ENCODE results near the gene TAF6. TPM values are rescaled to one million over a fixed set of nuclear protein-coding genes. Genes with fewer than 3 reads are reported as not detected.
A peak's percentile ranks its signal among the peaks of the same experiment; 100 is the strongest.

TAF6 gene
- total and polyA plus RNA-seq, 2 experiments from 2014 or later = 40.5 to 53.0 TPM

DNA sequence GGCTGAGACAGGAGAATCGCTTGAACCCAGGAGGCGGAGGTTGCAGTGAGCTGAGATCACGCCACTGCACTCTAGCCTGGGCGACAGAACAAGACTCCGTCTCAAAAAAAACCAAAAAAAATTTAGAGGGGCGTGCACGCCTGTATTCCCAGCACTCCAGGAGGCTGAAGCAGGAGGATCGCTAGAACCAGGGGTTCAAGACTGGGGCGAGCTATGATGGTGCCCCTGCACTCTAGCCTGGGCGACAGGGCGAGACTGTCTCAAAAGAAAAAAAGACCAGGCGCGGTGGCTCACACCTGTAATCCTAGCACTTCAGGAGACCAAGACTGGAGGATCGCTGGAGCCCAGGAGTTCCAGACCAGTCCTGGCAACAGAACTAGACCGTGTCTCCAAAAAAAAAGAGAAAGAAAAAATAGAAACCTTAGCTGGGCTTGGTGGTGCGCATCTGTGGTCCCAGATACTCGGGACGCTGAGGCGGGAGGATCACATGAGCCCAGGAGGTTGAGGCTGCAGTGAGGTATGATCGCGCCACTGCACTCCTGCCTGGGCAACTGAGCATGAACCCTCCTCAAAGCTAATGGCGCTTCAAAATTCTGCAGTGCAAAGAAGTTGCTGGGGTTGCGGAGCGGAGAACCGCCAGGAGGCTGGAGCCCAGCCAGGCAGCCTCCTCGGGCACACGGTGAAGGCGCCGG is 7.2 kb upstream of the TAF6 start:
- WGBS, 2 experiments (ENCODE audit: low coverage in 1 of 2, low lambda C conversion rate in 2 of 2, missing lambda C conversion rate in 2 of 2) = 5 to 6% methylated on average over 29 of the region's 29 CpGs

DNA sequence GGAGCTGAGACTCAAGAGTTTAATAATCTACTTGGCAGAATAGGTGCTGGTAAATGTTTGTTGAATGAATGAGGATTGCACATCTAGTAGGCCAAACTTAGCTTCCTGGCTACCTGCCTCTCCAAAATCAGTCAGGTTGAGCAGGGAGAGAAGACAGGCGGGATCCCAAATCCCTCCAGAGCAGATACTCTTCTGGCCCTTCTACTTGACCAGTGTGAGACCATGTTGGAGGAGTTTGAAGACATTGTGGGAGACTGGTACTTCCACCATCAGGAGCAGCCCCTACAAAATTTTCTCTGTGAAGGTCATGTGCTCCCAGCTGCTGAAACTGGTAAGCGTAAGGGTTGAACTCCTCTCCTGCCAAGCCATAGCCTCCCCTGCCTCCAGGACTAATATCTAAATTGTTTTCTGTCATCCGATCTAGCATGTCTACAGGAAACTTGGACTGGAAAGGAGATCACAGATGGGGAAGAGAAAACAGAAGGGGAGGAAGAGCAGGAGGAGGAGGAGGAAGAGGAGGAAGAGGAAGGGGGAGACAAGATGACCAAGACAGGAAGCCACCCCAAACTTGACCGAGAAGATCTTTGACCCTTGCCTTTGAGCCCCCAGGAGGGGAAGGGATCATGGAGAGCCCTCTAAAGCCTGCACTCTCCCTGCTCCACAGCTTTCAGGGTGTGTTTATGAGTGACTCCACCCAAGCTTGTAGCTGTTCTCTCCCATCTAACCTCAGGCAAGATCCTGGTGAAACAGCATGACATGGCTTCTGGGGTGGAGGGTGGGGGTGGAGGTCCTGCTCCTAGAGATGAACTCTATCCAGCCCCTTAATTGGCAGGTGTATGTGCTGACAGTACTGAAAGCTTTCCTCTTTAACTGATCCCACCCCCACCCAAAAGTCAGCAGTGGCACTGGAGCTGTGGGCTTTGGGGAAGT is 5.4 kb upstream of the TAF6 start:
- no peaks in the 10 kb centered on the region for H4K20me1 ChIP-seq (ENCODE audit: insufficient read depth)
- H3K36me3 ChIP-seq (ENCODE audit: low read depth) = no peaks in the 10 kb centered on the region
- H3K9ac ChIP-seq = no peak overlapping the region
- no peak for DNase-seq
- no peaks in the 10 kb centered on the region for H3K27me3 ChIP-seq (replicated peaks; ENCODE audit: insufficient read depth)
- H3K9me2 ChIP-seq (ENCODE audit: insufficient read depth) = no peaks in the 10 kb centered on the region
- no peak overlapping the region for H2AFZ ChIP-seq
- TF ChIP-seq EZH2phosphoT487 (IDR thresholded peaks at IDR 0.05; ENCODE audit: insufficient read depth, low read depth) (no peak), EZH2 (IDR thresholded peaks at IDR 0.05; ENCODE audit: insufficient read depth, poor library complexity, severe bottlenecking) (no peak)
- no peak overlapping the region for H3K27ac ChIP-seq
- peaks cover 8% of the 10 kb centered on the region for H3F3A ChIP-seq (ENCODE audit: insufficient read depth)
- H3K4me1 ChIP-seq (ENCODE audit: insufficient read depth) = peaks cover 4% of the 10 kb centered on the region; the same call in 1 of the 2 replicates
- in situ Hi-C loops (cut with MboI) = no loop called here
- H3K79me2 ChIP-seq (ENCODE audit: insufficient read depth) = peaks cover 31% of the 10 kb centered on the region
- H3K4me2 ChIP-seq (ENCODE audit: unreplicated experiment) = no peak overlapping the region
- no peak overlapping the region for H3K4me3 ChIP-seq
- 91 to 95% methylated on average over 4 of the region's 4 CpGs for WGBS, 2 experiments (ENCODE audit: low coverage in 1 of 2, low lambda C conversion rate in 2 of 2, missing lambda C conversion rate in 2 of 2)
- H3K9me3 ChIP-seq (ENCODE audit: low read depth) = no peaks in the 10 kb centered on the region

More for the DNA sequence above, 7.2 kb upstream of the TAF6 start:
- H3K36me3 ChIP-seq (ENCODE audit: low read depth) = no peaks in the 10 kb centered on the region
- peaks cover 2% of the 10 kb centered on the region; the same call in 1 of the 2 replicates for H3K4me1 ChIP-seq (ENCODE audit: insufficient read depth)
- H3K9me3 ChIP-seq (ENCODE audit: low read depth) = no peaks in the 10 kb centered on the region
- H4K20me1 ChIP-seq (ENCODE audit: insufficient read depth) = no peaks in the 10 kb centered on the region
- no peak for TF ChIP-seq EZH2 (IDR thresholded peaks at IDR 0.05; ENCODE audit: insufficient read depth, poor library complexity, severe bottlenecking)
- TF ChIP-seq EZH2phosphoT487 (IDR thresholded peaks at IDR 0.05; ENCODE audit: insufficient read depth, low read depth) = no peak
- no peaks in the 10 kb centered on the region for H3K27me3 ChIP-seq (replicated peaks; ENCODE audit: insufficient read depth)
- H3K27ac ChIP-seq = peak overlapping the region; percentile 97
- H3K9ac ChIP-seq = peak overlapping the region; percentile 94
- H3K79me2 ChIP-seq (ENCODE audit: insufficient read depth) = peaks cover 22% of the 10 kb centered on the region
- DNase-seq = peak; percentile 12
- H3K4me3 ChIP-seq = peak overlapping the region; percentile 99
- peak overlapping the region; percentile 99 for H3K4me2 ChIP-seq (ENCODE audit: unreplicated experiment)
- in situ Hi-C loops (cut with MboI) = no loop called here
- H3F3A ChIP-seq (ENCODE audit: insufficient read depth) = peaks cover 4% of the 10 kb centered on the region; the same call in 1 of the 2 replicates
- H3K9me2 ChIP-seq (ENCODE audit: insufficient read depth) = no peaks in the 10 kb centered on the region
- peak overlapping the region; percentile 95 for H2AFZ ChIP-seq

DNA sequence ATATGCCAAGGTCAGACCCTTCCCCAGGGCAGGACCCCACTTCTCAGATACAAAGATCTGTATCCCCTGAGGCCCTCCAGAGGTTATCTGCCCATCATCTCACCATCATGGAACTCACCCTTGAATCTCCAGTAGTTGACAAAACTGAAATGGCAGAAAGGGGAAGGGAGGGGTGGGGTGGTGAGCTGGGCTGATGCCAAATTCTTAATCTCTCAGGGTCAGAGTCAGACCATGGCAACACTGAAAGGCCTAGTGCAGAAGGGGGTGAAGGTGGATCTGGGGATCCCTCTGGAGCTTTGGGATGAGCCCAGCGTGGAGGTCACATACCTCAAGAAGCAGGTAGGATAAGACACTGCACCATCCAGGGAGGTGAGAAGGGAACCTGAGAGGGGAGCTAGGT is 3.4 kb upstream of the TAF6 start:
- no peaks in the 10 kb centered on the region for H3K9me3 ChIP-seq (ENCODE audit: low read depth)
- no peak overlapping the region for H3K9ac ChIP-seq
- no peak overlapping the region for H3K4me3 ChIP-seq
- in situ Hi-C loops (cut with MboI) = no loop called here
- no peaks in the 10 kb centered on the region for H4K20me1 ChIP-seq (ENCODE audit: insufficient read depth)
- WGBS, 2 experiments (ENCODE audit: low coverage in 1 of 2, low lambda C conversion rate in 2 of 2, missing lambda C conversion rate in 2 of 2) = 92 to 100% methylated on average over 1 of the region's 1 CpG
- H3K36me3 ChIP-seq (ENCODE audit: low read depth) = no peaks in the 10 kb centered on the region
- H3K27ac ChIP-seq = no peak overlapping the region
- H3K27me3 ChIP-seq (replicated peaks; ENCODE audit: insufficient read depth) = no peaks in the 10 kb centered on the region
- no peak overlapping the region for H2AFZ ChIP-seq
- H3K79me2 ChIP-seq (ENCODE audit: insufficient read depth) = peaks cover 45% of the 10 kb centered on the region
- DNase-seq = no peak
- peaks cover 8% of the 10 kb centered on the region for H3F3A ChIP-seq (ENCODE audit: insufficient read depth)
- peaks cover 10% of the 10 kb centered on the region; the same call in 1 of the 2 replicates for H3K4me1 ChIP-seq (ENCODE audit: insufficient read depth)
- no peaks in the 10 kb centered on the region for H3K9me2 ChIP-seq (ENCODE audit: insufficient read depth)
- H3K4me2 ChIP-seq (ENCODE audit: unreplicated experiment) = no peak overlapping the region
- TF ChIP-seq EZH2phosphoT487 (IDR thresholded peaks at IDR 0.05; ENCODE audit: insufficient read depth, low read depth) (no peak), EZH2 (IDR thresholded peaks at IDR 0.05; ENCODE audit: insufficient read depth, poor library complexity, severe bottlenecking) (no peak)

DNA sequence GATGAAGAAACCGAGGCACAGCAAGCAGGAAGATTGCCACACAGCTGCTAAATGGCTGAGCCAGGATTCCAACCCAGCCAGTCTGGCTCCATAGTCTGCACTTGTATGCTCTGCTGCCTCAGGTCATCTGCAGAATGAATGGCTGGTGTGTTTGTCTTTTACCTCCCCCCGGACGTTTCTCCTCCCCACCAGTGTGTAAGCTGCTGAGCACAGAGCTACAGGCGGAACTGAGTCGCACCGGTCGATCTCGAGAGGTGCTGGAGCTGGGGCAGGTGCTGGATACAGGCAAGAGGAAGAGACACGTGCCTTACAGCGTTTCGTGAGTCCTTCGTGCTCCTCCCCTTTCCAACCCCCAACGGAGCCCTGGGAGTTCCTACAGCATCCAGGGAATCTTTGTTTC is 2.9 kb upstream of the TAF6 start:
- peaks cover 10% of the 10 kb centered on the region; the same call in 1 of the 2 replicates for H3K4me1 ChIP-seq (ENCODE audit: insufficient read depth)
- H3K4me2 ChIP-seq (ENCODE audit: unreplicated experiment) = no peak overlapping the region
- WGBS, 2 experiments (ENCODE audit: low coverage in 1 of 2, low lambda C conversion rate in 2 of 2, missing lambda C conversion rate in 2 of 2) = 82 to 85% methylated on average over 13 of the region's 13 CpGs
- no peak for DNase-seq
- H3K79me2 ChIP-seq (ENCODE audit: insufficient read depth) = peaks cover 45% of the 10 kb centered on the region
- TF ChIP-seq EZH2phosphoT487 (IDR thresholded peaks at IDR 0.05; ENCODE audit: insufficient read depth, low read depth) = no peak
- no peaks in the 10 kb centered on the region for H3K36me3 ChIP-seq (ENCODE audit: low read depth)
- H3K4me3 ChIP-seq = no peak overlapping the region
- in situ Hi-C loops (cut with MboI) = no loop called here
- no peak overlapping the region for H3K27ac ChIP-seq
- no peaks in the 10 kb centered on the region for H3K9me2 ChIP-seq (ENCODE audit: insufficient read depth)
- no peak overlapping the region for H2AFZ ChIP-seq
- peaks cover 8% of the 10 kb centered on the region for H3F3A ChIP-seq (ENCODE audit: insufficient read depth)
- no peak overlapping the region for H3K9ac ChIP-seq
- no peaks in the 10 kb centered on the region for H4K20me1 ChIP-seq (ENCODE audit: insufficient read depth)
- no peaks in the 10 kb centered on the region for H3K9me3 ChIP-seq (ENCODE audit: low read depth)
- H3K27me3 ChIP-seq (replicated peaks; ENCODE audit: insufficient read depth) = no peaks in the 10 kb centered on the region
